Astrocyte of the spinal cord (primary cell): Measurements from ENCODE around the gene SERPINB4.

ENCODE experiments used
- DNase-seq: peaks from one replicate; pipeline ENCODE4 v3.0.0; 2011; ENCODE audit warnings: low read depth, low spot score
- H3K4me3 ChIP-seq: 2 replicates; pipeline ENCODE4 v1.5.1; 2011; ENCODE audit warnings: low read depth, mild to moderate bottlenecking, low read length, moderate library complexity
- CTCF ChIP-seq: IDR thresholded peaks from 2 replicates; pipeline ENCODE4 v1.5.1; 2012; ENCODE audit warnings: low read depth, mild to moderate bottlenecking, low read length, inconsistent platforms
- in situ Hi-C: cut with HindIII; loops from 2 replicates; pipeline ENCODE4 v1.10.0; 2017; ENCODE audit warnings: low sequenced_read_pairs

SERPINB4 gene

GRCh38 chr18:63603772-63604171 lies 40.3 kb downstream of the SERPINB4 start:
- H3K4me3 ChIP-seq: no peak overlapping the region
- DNase-seq: peak; percentile 6
- in situ Hi-C loops: no loop called here
- TF ChIP-seq CTCF: no peak

GRCh38 chr18:63603355-63603754 lies 40.7 kb downstream of the SERPINB4 start:
- no peak for TF ChIP-seq CTCF
- DNase-seq: no peak
- H3K4me3 ChIP-seq: no peak overlapping the region
- in situ Hi-C loops: no loop called here

GRCh38 chr18:63596964-63597363 lies 47.1 kb downstream of the SERPINB4 start:
- no peak for DNase-seq
- in situ Hi-C loops: no loop called here
- no peak for TF ChIP-seq CTCF
- H3K4me3 ChIP-seq: no peak overlapping the region

- H3K4me3 ChIP-seq: no peak overlapping the region
- in situ Hi-C loops: no loop called here
- DNase-seq: no peak
- TF ChIP-seq CTCF: no peak
Measured at GRCh38 chr18:63592471-63592870, 51.6 kb downstream of the SERPINB4 start.

GRCh38 chr18:63591725-63592124 lies 52.3 kb downstream of the SERPINB4 start:
- in situ Hi-C loops: no loop called here
- DNase-seq: no peak
- TF ChIP-seq CTCF: no peak

DNA sequence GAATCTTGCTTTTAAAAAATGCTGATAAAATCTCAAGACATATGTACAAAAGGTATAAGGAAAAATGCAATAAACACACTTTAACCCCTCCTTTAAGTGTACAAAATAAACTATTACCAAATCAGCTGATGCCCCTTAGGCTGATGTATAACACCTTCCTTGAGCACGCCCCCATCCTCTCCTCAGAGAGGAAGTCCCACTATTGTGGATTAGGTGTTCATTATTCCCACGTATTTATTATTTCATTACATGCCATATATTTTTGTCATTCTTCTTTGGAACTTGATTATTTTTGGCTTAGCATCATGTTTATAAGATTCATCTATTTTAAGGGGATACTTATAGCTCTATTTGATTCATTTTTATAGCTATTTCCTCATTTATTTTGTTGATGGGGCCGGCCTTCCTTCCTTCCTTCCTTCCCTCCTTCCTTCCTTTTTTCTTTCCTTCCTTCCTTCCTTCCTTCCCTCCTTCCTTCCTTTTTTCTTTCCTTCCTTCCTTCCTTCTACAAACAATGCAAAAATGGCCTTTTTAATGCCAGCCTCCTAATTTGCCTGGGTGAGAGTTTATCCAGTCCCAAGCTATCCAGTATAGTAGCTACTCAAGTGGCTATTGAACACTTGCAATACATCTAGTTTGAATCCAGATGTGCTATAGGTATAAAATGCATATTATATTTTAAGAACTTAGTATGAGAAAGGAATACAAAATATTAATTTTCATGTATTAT lies 52.9 kb downstream of the SERPINB4 start:
- no peak for TF ChIP-seq CTCF
- DNase-seq: no peak
- H3K4me3 ChIP-seq: no peak overlapping the region
- in situ Hi-C loops: no loop called here

More at GRCh38 chr18:63591725-63592124, 52.3 kb downstream of the SERPINB4 start:
- H3K4me3 ChIP-seq: no peak overlapping the region
